HepG2 (cell line): Measurements from ENCODE around the gene FUZ.

Experiments used
- CTCF ChIP-seq: sonication (generic); formaldehyde crosslinking; IDR thresholded peaks from 2 replicates; pipeline ENCODE4 v1.5.0; 2020; ENCODE audit warnings: mild to moderate bottlenecking, missing genetic modification reagents, moderate library complexity
- GABPA ChIP-seq, 2 experiments: IDR thresholded peaks; 2 replicates each; pipeline ENCODE4 v1.6.1; 2011 to 2016; ENCODE audit warnings: low read depth in 2 of 2, low read length in 1 of 2, missing biosample characterization in 1 of 2, missing genetic modification characterization in 1 of 2
- JARID2 ChIP-seq: sonication (generic); formaldehyde crosslinking; IDR thresholded peaks from 2 replicates; pipeline ENCODE4 v1.8.1; 2023; ENCODE audit warnings: missing genetic modification reagents, inconsistent platforms; ENCODE audit not compliant: insufficient replicate concordance
- MBNL3 ChIP-seq: fragments of 250-450 bp; sonication (Bioruptor Pico); conservative IDR thresholded peaks from 2 replicates; pipeline ENCODE4 v1.8.0; 2022; ENCODE audit warnings: mild to moderate bottlenecking, inconsistent platforms
- REST ChIP-seq, 2 experiments: IDR thresholded peaks; 2 replicates each; pipeline ENCODE4 v1.6.1; 2011 to 2012; ENCODE audit warnings: low read length in 2 of 2, borderline replicate concordance in 1 of 2, low read depth in 1 of 2, mild to moderate bottlenecking in 1 of 2, moderate library complexity in 1 of 2
- TARDBP ChIP-seq: sonication (generic); formaldehyde crosslinking; IDR thresholded peaks from 2 replicates; pipeline ENCODE4 v1.8.0; 2022; ENCODE audit warnings: mild to moderate bottlenecking, missing genetic modification reagents
- ZNF709 ChIP-seq: sonication (generic); formaldehyde crosslinking; IDR thresholded peaks from 2 replicates; pipeline ENCODE4 v1.5.0; 2020; ENCODE audit warnings: mild to moderate bottlenecking, missing genetic modification reagents
- ZNF772 ChIP-seq: sonication (generic); formaldehyde crosslinking; IDR thresholded peaks from 2 replicates; pipeline ENCODE4 v1.5.0; 2020; ENCODE audit warnings: mild to moderate bottlenecking, missing genetic modification reagents

GRCh38 chr19:49772850-49773432, 40.2 kb downstream of the FUZ start:
- no peak for TF ChIP-seq CTCF
- no peak for TF ChIP-seq JARID2 (CRISPR knock-in tag)
- no peak for TF ChIP-seq ZNF772 (CRISPR knock-in tag)
- no peak for TF ChIP-seq ZNF709
- TF ChIP-seq GABPA (IDR thresholded peaks at IDR 0.05; ENCODE audit: low read depth, low read length) = no peak
- TF ChIP-seq GABPA (CRISPR knock-in tag; IDR thresholded peaks at IDR 0.05; ENCODE audit: low read depth) = no peak
- no peak for TF ChIP-seq MBNL3 (CRISPR knock-in tag)
- no peak for TF ChIP-seq REST (IDR thresholded peaks at IDR 0.05; ENCODE audit: borderline replicate concordance in 1 of 2, low read depth in 1 of 2, low read length in 2 of 2)
- no peak for TF ChIP-seq TARDBP (CRISPR knock-in tag)
